Spleen (tissue), 11 donors: ENCODE measurements around the gene SLC36A3. TPM values are rescaled to one million over a fixed set of nuclear protein-coding genes. Genes with fewer than 3 reads are reported as not detected.

Source experiments
- DNase-seq: peaks from one replicate; pipeline ENCODE4 v3.0.0-alpha.2; 2020
- H3K27ac ChIP-seq, 8 donors: fragments of 200-600 bp; sonication (generic) in 7 of 8; 1 replicate in 4 of 8; 2 replicates in 4 of 8; pipeline versions ENCODE4 v1.5.0 to v1.8.0; 2016 to 2021; ENCODE audit warnings: inconsistent platforms in 4 of 8, mild to moderate bottlenecking in 4 of 8, moderate library complexity in 1 of 8
- H3K27me3 ChIP-seq, 7 donors: fragments of 200-600 bp; sonication (generic) in 6 of 7; replicated peaks in 1 of 7; 1 replicate in 4 of 7; 2 replicates in 3 of 7; pipeline versions ENCODE4 v1.5.0 to v1.8.0; 2016 to 2021; ENCODE audit warnings: inconsistent platforms in 3 of 7, mild to moderate bottlenecking in 1 of 7
- H3K36me3 ChIP-seq, 6 donors: fragments of 200-600 bp; sonication (generic) in 5 of 6; 1 replicate in 4 of 6; 2 replicates in 2 of 6; pipeline versions ENCODE4 v1.5.0 to v1.8.0; 2016 to 2021; ENCODE audit warnings: inconsistent platforms in 2 of 6
- H3K4me1 ChIP-seq, 6 donors: fragments of 200-600 bp; sonication (generic) in 5 of 6; 1 replicate in 3 of 6; 2 replicates in 3 of 6; pipeline versions ENCODE4 v1.5.0 to v1.8.0; 2016 to 2021; ENCODE audit warnings: inconsistent platforms in 3 of 6
- H3K4me3 ChIP-seq, 8 donors: fragments of 200-600 bp; sonication (generic) in 7 of 8; 1 replicate in 4 of 8; 2 replicates in 4 of 8; pipeline versions ENCODE4 v1.5.0 to v1.8.0; 2016 to 2021; ENCODE audit warnings: inconsistent platforms in 4 of 8, mild to moderate bottlenecking in 4 of 8, moderate library complexity in 2 of 8
- H3K9me3 ChIP-seq, 8 donors: fragments of 200-600 bp; sonication (generic) in 7 of 8; 1 replicate in 4 of 8; 2 replicates in 4 of 8; pipeline versions ENCODE4 v1.5.0 to v1.8.0; 2016 to 2021; ENCODE audit warnings: inconsistent platforms in 4 of 8
- CTCF ChIP-seq, 11 experiments: fragments of 200-600 bp in 7 of 11; fragments of 450-650 bp in 4 of 11; sonication (generic) in 4 of 11; IDR thresholded peaks in 8 of 11; conservative IDR thresholded peaks in 3 of 11; 1 replicate in 7 of 11; 2 replicates in 4 of 11; pipeline versions ENCODE4 v1.4.0 to v1.8.0; 2016 to 2021; ENCODE audit warnings: antibody characterized with exemption in 11 of 11, inconsistent platforms in 4 of 11, mild to moderate bottlenecking in 1 of 11
- POLR2A ChIP-seq, 3 donors: fragments of 450-650 bp; IDR thresholded peaks; one replicate each; pipeline ENCODE4 v1.5.1; 2017; ENCODE audit warnings: antibody characterized with exemption in 3 of 3, mild to moderate bottlenecking in 1 of 3
- POLR2AphosphoS5 ChIP-seq, 3 donors: sonication (generic); formaldehyde crosslinking; IDR thresholded peaks; one replicate each; pipeline ENCODE4 v1.5.1; 2017; ENCODE audit warnings: antibody characterized with exemption in 3 of 3
- WGBS, 5 donors: extraction: QIAGEN DNeasy Blood & Tissue Kit in 3 of 5; methylation state at CpG; one replicate each; pipeline versions ENCODE4 v1.1.5 to v1.1.7; 2013 to 2018; 5-methylcytosine and 5-hydroxymethylcytosine counted together
- intact Hi-C: fragments of 100-400 bp; cut with DNase I; formaldehyde crosslinking; loops from one replicate; pipeline ENCODE4 v1.15.0; 2023; ENCODE audit warnings: low total_unique reads
- polyA plus RNA-seq, 3 donors: library from polyadenylated mRNA; stranded (reverse); fragments of 200-250 nt; gene quantifications; one replicate each; pipeline ENCODE4 v1.2.1, GENCODE V29; 2013
- total RNA-seq, 7 donors: library from RNA; depleted of rRNA in 3 of 7; stranded (reverse); fragments of >200 nt in 3 of 7; fragmentation: NEBNext Ultra II Directional in 4 of 7; extraction: Animal tissue kit (Norgen Biotek cat#: 25700) in 4 of 7; gene quantifications; one replicate each; pipeline versions ENCODE4 v1.1.0 to v1.2.1, GENCODE V29; 2016 to 2021
- donor health status: healthy with polysubstance abuse.
- donor health status: DM: no; HTN: no; CAD: no; lungs with moderate emphysema.
- donor health status: DM: no; HTN: no; CAD: no.
- donor health status: Bipolar disorder and iron deficiency.
- donor health status: healthy.
- donor health status: DM: no; HTN: no; CAD: no.
- donor health status: DM: yes; HTN: yes; CAD: no.

The SLC36A3 gene
- total and polyA plus RNA-seq, 10 donors = not detected

DNA sequence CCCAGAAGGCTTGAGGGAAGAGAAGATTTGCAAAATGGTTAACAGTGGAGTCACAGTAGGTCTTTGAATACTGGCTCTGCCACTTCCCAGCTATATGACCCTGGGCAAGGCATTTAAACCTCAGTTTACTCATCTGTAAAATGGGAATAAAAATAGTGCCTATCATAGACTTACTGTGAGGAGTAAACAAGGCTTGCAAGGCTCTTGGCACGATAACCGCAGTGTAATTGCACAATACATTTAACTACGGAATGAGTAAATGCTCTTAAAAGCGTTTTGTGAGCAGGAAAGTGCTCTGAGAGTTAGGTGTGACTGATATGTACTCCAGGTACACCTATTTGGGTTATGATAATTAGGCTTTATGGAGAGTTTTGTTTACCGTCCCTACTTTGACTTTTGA, 8.4 kb downstream of the SLC36A3 start:
- Histone ChIP-seq H3K27ac (no peak overlapping the region), H3K4me1 (no peaks in the 10 kb centered on the region), H3K36me3 (no peaks in the 10 kb centered on the region), H3K27me3 (no peaks in the 10 kb centered on the region), H3K9me3 (peaks cover 0 to 11% (median 3%) of the 10 kb centered on the region in 8 donors), H3K4me3 (no peak overlapping the region)
- TF ChIP-seq POLR2A (IDR thresholded peaks at IDR 0.05) (no peak), POLR2AphosphoS5 (IDR thresholded peaks at IDR 0.05) (no peak)
- intact Hi-C loops = no loop called here
- WGBS, 5 donors = 65 to 87% (median 75%) methylated on average over 5 of the region's 5 CpGs
- DNase-seq = no peak

GRCh38 chr5:151293624-151294023, 9.9 kb downstream of the SLC36A3 start:
- Histone ChIP-seq H3K4me1 (no peaks in the 10 kb centered on the region), H3K9me3 (peaks cover 0 to 11% (median 3%) of the 10 kb centered on the region in 8 donors), H3K4me3 (no peak overlapping the region), H3K36me3 (no peaks in the 10 kb centered on the region), H3K27me3 (no peaks in the 10 kb centered on the region), H3K27ac (no peak overlapping the region)
- WGBS, 5 donors = 49 to 63% (median 54%) methylated on average over 4 of the region's 4 CpGs
- DNase-seq = no peak
- TF ChIP-seq POLR2A (IDR thresholded peaks at IDR 0.05) (no peak), CTCF (IDR thresholded peaks at IDR 0.05 in 8 of 11, conservative IDR thresholded peaks at IDR 0.05 in 3 of 11) (no peak), POLR2AphosphoS5 (IDR thresholded peaks at IDR 0.05) (no peak)
- intact Hi-C loops = no loop called here

GRCh38 chr5:151288180-151288579, 15.4 kb downstream of the SLC36A3 start:
- H3K9me3 ChIP-seq = peaks cover 0 to 11% (median 3%) of the 10 kb centered on the region in 8 donors
- DNase-seq = no peak
- H3K27me3 ChIP-seq = no peaks in the 10 kb centered on the region
- no peaks in the 10 kb centered on the region for H3K36me3 ChIP-seq
- TF ChIP-seq POLR2A (IDR thresholded peaks at IDR 0.05) = no peak
- TF ChIP-seq CTCF (IDR thresholded peaks at IDR 0.05 in 8 of 11, conservative IDR thresholded peaks at IDR 0.05 in 3 of 11) = no peak
- TF ChIP-seq POLR2AphosphoS5 (IDR thresholded peaks at IDR 0.05) = no peak
- no peak overlapping the region for H3K4me3 ChIP-seq
- no peak overlapping the region for H3K27ac ChIP-seq
- WGBS, 5 donors = 46 to 74% (median 58%) methylated on average over 2 of the region's 2 CpGs
- intact Hi-C loops = no loop called here
- H3K4me1 ChIP-seq = no peaks in the 10 kb centered on the region

GRCh38 chr5:151286246-151286645, 17.3 kb downstream of the SLC36A3 start:
- 78 to 92% (median 86%) methylated on average over 1 of the region's 1 CpG for WGBS, 5 donors
- TF ChIP-seq POLR2A (IDR thresholded peaks at IDR 0.05) = no peak
- no peak for TF ChIP-seq CTCF (IDR thresholded peaks at IDR 0.05 in 8 of 11, conservative IDR thresholded peaks at IDR 0.05 in 3 of 11)
- no peak for TF ChIP-seq POLR2AphosphoS5 (IDR thresholded peaks at IDR 0.05)
- no peak for DNase-seq
- H3K27ac ChIP-seq = no peak overlapping the region
- intact Hi-C loops = no loop called here
- no peaks in the 10 kb centered on the region for H3K4me1 ChIP-seq
- H3K9me3 ChIP-seq = peaks cover 0 to 4% (median 1%) of the 10 kb centered on the region in 8 donors
- no peaks in the 10 kb centered on the region for H3K36me3 ChIP-seq
- H3K27me3 ChIP-seq = no peaks in the 10 kb centered on the region
- no peak overlapping the region for H3K4me3 ChIP-seq

DNA sequence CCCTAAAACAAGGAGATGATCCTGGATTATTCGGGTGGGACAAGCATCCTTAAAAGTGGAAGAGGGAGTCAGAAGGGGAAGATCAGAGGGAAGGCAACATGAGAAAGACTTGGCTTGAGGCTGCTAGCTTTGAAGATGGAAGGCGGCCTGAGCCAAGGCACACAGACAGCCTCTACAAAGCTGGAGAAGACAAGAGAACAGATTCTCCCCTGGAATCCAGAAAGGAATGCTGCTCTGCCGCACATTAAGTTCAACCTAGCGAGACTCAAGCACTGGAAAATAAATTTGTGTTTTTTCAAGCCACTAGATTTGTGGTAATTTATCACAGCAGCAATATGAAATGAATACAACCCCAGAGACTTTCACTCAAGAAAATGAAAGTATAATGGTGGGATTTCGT, 17.9 kb downstream of the SLC36A3 start:
- H3K4me3 ChIP-seq = no peak overlapping the region
- intact Hi-C loops = no loop called here
- DNase-seq = no peak
- WGBS, 5 donors = 82 to 90% (median 85%) methylated on average over 5 of the region's 5 CpGs
- no peaks in the 10 kb centered on the region for H3K36me3 ChIP-seq
- no peaks in the 10 kb centered on the region for H3K27me3 ChIP-seq
- no peaks in the 10 kb centered on the region for H3K4me1 ChIP-seq
- H3K9me3 ChIP-seq = no peaks in the 10 kb centered on the region
- TF ChIP-seq POLR2A (IDR thresholded peaks at IDR 0.05) (no peak), POLR2AphosphoS5 (IDR thresholded peaks at IDR 0.05) (no peak), CTCF (IDR thresholded peaks at IDR 0.05 in 8 of 11, conservative IDR thresholded peaks at IDR 0.05 in 3 of 11) (no peak)
- H3K27ac ChIP-seq = no peak overlapping the region
